HCT116 (cell line): ENCODE measurements around the gene HYOU1. TPM values are rescaled to one million over a fixed set of nuclear protein-coding genes. Genes with fewer than 3 reads are reported as not detected.
A peak's percentile ranks its signal among the peaks of the same experiment; 100 is the strongest.

Experiments used
- ATAC-seq: fragments of 200-7000 bp; cut with Tn5 transposase; 2 replicates; pipeline ENCODE4 v1.9.1; 2020; ENCODE audit warnings: mild to moderate bottlenecking, moderate library complexity
- BruUV-seq: library from RNA; stranded (reverse); fragments of 400-500 nt; replicated peaks from 2 replicates; lab custom pipeline; 2021; lab: Mats Ljungman, UMichigan
- CTCF ChIA-PET: fragments of 300-600 bp; sonication (Branson Sonifier 250); formaldehyde crosslinking; loops from one replicate; lab custom pipeline; 2021; ENCODE audit warnings: antibody characterized with exemption; lab: Charles Lee
- POLR2A ChIA-PET: fragments of 300-600, 350-600 bp; sonication (Branson Sonifier 250); formaldehyde crosslinking; loops from one replicate; lab custom pipeline; 2021; ENCODE audit warnings: antibody characterized with exemption; lab: Charles Lee
- RAD21 ChIA-PET, 2 experiments: fragments of 300-600 bp; sonication (Branson Sonifier 250); formaldehyde crosslinking; loops; one replicate each; lab custom pipeline; 2023; ENCODE audit warnings: low total read pairs in 2 of 2; ENCODE audit not compliant: uncharacterized antibody in 2 of 2, unreplicated experiment in 2 of 2, low non-redundant PET in 1 of 2; lab: Charles Lee
- DNase-seq: peaks from one replicate; pipeline ENCODE4 v3.0.0-alpha.2; 2010; ENCODE audit warnings: low read depth, low spot score
- H2AFZ ChIP-seq: fragments of 200-600 bp; shearing (Covaris generic), sonication (generic); 2 replicates; pipeline ENCODE4 v1.6.1; 2017; ENCODE audit warnings: low read depth, mixed run types, mixed read lengths, antibody characterized with exemption, low read length; ENCODE audit not compliant: poor library complexity, severe bottlenecking
- H3K27ac ChIP-seq: 2 replicates; pipeline ENCODE4 v1.5.1; 2012; ENCODE audit warnings: low read depth, low read length
- H3K27me3 ChIP-seq: fragments of 200-600 bp; sonication (generic); 2 replicates; pipeline ENCODE4 v1.6.1; 2016; ENCODE audit warnings: mixed run types, low read length, mixed read lengths; ENCODE audit not compliant: insufficient read depth
- H3K36me3 ChIP-seq, 2 experiments: fragments of 200-500 bp in 1 of 2; fragments of 200-600 bp in 1 of 2; sonication (Bioruptor generic) in 1 of 2; sonication (generic) in 1 of 2; 2 replicates each; pipeline versions ENCODE4 v1.5.1 to v1.6.1; 2014 to 2016; ENCODE audit warnings: low read length in 2 of 2, inconsistent platforms in 1 of 2, mixed read lengths in 1 of 2, mixed run types in 1 of 2; ENCODE audit not compliant: insufficient read depth in 2 of 2, control insufficient read depth in 1 of 2
- H3K4me1 ChIP-seq, 2 experiments: fragments of 200-600 bp in 1 of 2; sonication (generic) in 1 of 2; 2 replicates each; pipeline versions ENCODE4 v1.5.1 to v1.6.1; 2012 to 2017; ENCODE audit warnings: low read length in 2 of 2, inconsistent platforms in 1 of 2, mild to moderate bottlenecking in 1 of 2, mixed read lengths in 1 of 2, mixed run types in 1 of 2, moderate library complexity in 1 of 2; ENCODE audit not compliant: insufficient read depth in 2 of 2, control insufficient read depth in 1 of 2
- H3K4me2 ChIP-seq: fragments of 200-600 bp; sonication (generic); 2 replicates; pipeline ENCODE4 v1.6.1; 2017; ENCODE audit warnings: mixed run types, low read length, mixed read lengths
- H3K4me3 ChIP-seq, 2 experiments: fragments of 200-600 bp in 1 of 2; sonication (generic) in 1 of 2; replicated peaks in 1 of 2; 2 replicates each; pipeline ENCODE4 v1.5.1; 2011 to 2016; ENCODE audit warnings: low read length in 2 of 2, control low read depth in 1 of 2, low read depth in 1 of 2, mild to moderate bottlenecking in 1 of 2, mixed read lengths in 1 of 2, mixed run types in 1 of 2
- H3K79me2 ChIP-seq: fragments of 200-600 bp; sonication (generic); 2 replicates; pipeline ENCODE4 v1.6.1; 2017; ENCODE audit warnings: mild to moderate bottlenecking, mixed run types, low read length, moderate library complexity, mixed read lengths; ENCODE audit not compliant: insufficient read depth
- H3K9ac ChIP-seq: fragments of 200-600 bp; sonication (generic); 2 replicates; pipeline ENCODE4 v1.6.1; 2016; ENCODE audit warnings: low read length, mixed read lengths
- H3K9me2 ChIP-seq: fragments of 200-600 bp; sonication (generic), shearing (Covaris generic); 2 replicates; pipeline ENCODE4 v1.6.1; 2017; ENCODE audit warnings: mixed run types, mild to moderate bottlenecking, moderate library complexity; ENCODE audit not compliant: insufficient read depth
- H3K9me3 ChIP-seq, 2 experiments: fragments of 200-500 bp in 1 of 2; fragments of 200-600 bp in 1 of 2; sonication (Bioruptor generic) in 1 of 2; sonication (generic) in 1 of 2; 2 replicates each; pipeline ENCODE4 v1.6.1; 2014 to 2017; ENCODE audit warnings: low read length in 2 of 2, mixed read lengths in 2 of 2, inconsistent platforms in 1 of 2, low read depth in 1 of 2, mild to moderate bottlenecking in 1 of 2, mixed run types in 1 of 2, moderate library complexity in 1 of 2; ENCODE audit not compliant: control insufficient read depth in 1 of 2, insufficient read depth in 1 of 2
- H4K20me1 ChIP-seq: fragments of 200-600 bp; sonication (generic), shearing (Covaris generic); 2 replicates; pipeline ENCODE4 v1.6.1; 2017; ENCODE audit warnings: mixed run types, mild to moderate bottlenecking, moderate library complexity; ENCODE audit not compliant: insufficient read depth
- MAX ChIP-seq: IDR thresholded peaks from 2 replicates; pipeline ENCODE4 v1.6.1; 2012
- YY1 ChIP-seq: IDR thresholded peaks from 2 replicates; pipeline ENCODE4 v1.6.1; 2011; ENCODE audit warnings: low read length, low read depth, moderate library complexity, mild to moderate bottlenecking; ENCODE audit not compliant: insufficient replicate concordance; ENCODE audit errors: extremely low read depth
- intact Hi-C: fragments of 100-400 bp; cut with micrococcal nuclease; formaldehyde crosslinking; loops from 2 replicates; pipeline ENCODE4 v1.10.0; 2022
- total RNA-seq: library from RNA; stranded (reverse); gene quantifications from one replicate; pipeline ENCODE4 v1.2.1, GENCODE V29; 2021; ENCODE audit not compliant: unreplicated experiment
- TF ChIP-seq, protein P1 (sequence below), 3 experiments: fragments of 200-600 bp in 1 of 3; sonication (generic) in 1 of 3; IDR thresholded peaks in 2 of 3; conservative IDR thresholded peaks in 1 of 3; 2 replicates each; pipeline ENCODE4 v1.5.1; 2012 to 2017; ENCODE audit warnings: low read depth in 2 of 3, low read length in 2 of 3, antibody characterized with exemption in 1 of 3, borderline replicate concordance in 1 of 3, control low read depth in 1 of 3, mild to moderate bottlenecking in 1 of 3, mixed read lengths in 1 of 3, mixed run types in 1 of 3, moderate library complexity in 1 of 3; ENCODE audit not compliant: insufficient read depth in 1 of 3

The HYOU1 gene
- total RNA-seq, 1 experiment from 2014 or later, result 181 TPM

DNA sequence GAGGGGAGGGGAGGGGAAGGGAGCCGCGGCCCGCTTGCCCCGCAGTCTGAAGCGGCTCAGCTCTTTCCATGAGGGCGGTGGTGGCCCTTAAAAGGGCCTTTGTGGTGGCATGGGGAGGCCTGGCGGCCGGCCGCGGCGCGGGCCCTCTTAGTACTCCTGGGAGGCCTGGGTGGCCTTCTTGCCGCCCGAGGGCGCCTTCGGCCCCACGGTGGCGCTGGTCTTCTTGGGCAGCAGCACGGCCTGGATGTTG lies 37.7 kb upstream of the HYOU1 start:
- ChIA-PET POLR2A (interaction anchor here (0.9 to 2.6 kb wide), 10 partner anchors 9 to 266 kb away, joined by 3 to 27 read pairs (median 4); partner anchors contain the start of genes C2CD2L, HINFP, HMBS and NLRX1), RAD21 (interaction anchor here in 1 of 2 experiments (0.6 kb wide), 1 partner anchor 33 kb away, joined by 9 read pairs; no protein-coding TSS in a partner anchor), CTCF (interaction anchor here (1.1 to 2.6 kb wide), 3 partner anchors 9 to 243 kb away, joined by 3 to 20 read pairs (median 4); partner anchors contain the start of gene HMBS)
- intact Hi-C loops, result no loop called here
- Histone ChIP-seq H4K20me1 (peaks cover 11% of the 10 kb centered on the region; the same call in 1 of the 2 replicates), H3K4me3 (peak overlapping the region; percentile 83 to 97), H2AFZ (no peak overlapping the region), H3K79me2 (peaks cover 41% of the 10 kb centered on the region), H3K27me3 (no peaks in the 10 kb centered on the region), H3K36me3 (peaks cover 14 to 45% of the 10 kb centered on the region in 2 experiments), H3K4me2 (peak overlapping the region; percentile 80), H3K27ac (peak overlapping the region; percentile 93), H3K9me3 (no peaks in the 10 kb centered on the region), H3K9me2 (no peaks in the 10 kb centered on the region), H3K9ac (peak overlapping the region; percentile 99), H3K4me1 (peaks cover 13 to 24% of the 10 kb centered on the region in 2 experiments)
- peak; percentile 8 for TF ChIP-seq YY1
- TF ChIP-seq, protein P1, sequence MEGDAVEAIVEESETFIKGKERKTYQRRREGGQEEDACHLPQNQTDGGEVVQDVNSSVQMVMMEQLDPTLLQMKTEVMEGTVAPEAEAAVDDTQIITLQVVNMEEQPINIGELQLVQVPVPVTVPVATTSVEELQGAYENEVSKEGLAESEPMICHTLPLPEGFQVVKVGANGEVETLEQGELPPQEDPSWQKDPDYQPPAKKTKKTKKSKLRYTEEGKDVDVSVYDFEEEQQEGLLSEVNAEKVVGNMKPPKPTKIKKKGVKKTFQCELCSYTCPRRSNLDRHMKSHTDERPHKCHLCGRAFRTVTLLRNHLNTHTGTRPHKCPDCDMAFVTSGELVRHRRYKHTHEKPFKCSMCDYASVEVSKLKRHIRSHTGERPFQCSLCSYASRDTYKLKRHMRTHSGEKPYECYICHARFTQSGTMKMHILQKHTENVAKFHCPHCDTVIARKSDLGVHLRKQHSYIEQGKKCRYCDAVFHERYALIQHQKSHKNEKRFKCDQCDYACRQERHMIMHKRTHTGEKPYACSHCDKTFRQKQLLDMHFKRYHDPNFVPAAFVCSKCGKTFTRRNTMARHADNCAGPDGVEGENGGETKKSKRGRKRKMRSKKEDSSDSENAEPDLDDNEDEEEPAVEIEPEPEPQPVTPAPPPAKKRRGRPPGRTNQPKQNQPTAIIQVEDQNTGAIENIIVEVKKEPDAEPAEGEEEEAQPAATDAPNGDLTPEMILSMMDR (IDR thresholded peaks at IDR 0.05 in 2 of 3, conservative IDR thresholded peaks at IDR 0.05 in 1 of 3; ENCODE audit: borderline replicate concordance in 1 of 3, insufficient read depth in 1 of 3, low read depth in 2 of 3, low read length in 2 of 3), result peak in 2 of 3 experiments; percentile 52 to 59; a peak in 4 of 6 replicates
- TF ChIP-seq MAX, result no peak
- peak; percentile 54 for ATAC-seq
- BruUV-seq, result no TSS peak
- no peak for DNase-seq
